ENCODE results near the gene PSMD11.

PSMD11 gene

DNA sequence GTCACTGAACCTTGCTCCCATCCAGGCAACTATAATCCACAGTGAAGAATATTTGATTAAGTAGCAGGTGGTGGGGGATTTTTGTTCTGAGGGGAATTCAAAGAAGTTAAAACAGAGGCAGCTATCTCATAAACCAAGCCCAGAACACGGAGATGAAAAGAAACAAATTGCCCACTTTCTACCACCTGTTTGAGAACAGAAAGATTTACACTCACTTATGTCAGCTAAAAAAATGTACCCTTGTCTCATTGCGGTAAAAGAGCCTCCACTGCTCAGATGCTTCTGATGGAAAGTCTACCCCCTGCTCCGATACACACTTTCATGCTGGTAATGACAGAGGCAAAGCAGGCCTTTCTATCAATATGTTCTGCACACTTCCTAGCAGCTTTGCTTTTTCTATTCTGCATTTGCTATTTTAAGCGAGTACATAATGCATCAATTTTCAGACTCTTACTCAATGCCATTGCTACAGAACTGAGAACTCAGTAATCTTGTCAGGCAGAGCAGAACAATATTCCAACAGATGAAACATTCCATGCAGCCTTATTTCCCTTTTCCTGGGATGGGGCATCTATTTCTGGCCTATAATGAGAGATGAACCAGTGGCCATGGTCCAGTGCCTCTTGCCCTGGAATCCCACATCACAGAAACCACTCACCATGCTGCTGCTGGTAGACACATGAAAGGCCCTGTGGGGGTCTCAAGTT is 71.5 kb downstream of the PSMD11 start:
- Histone ChIP-seq H3K9me3 (ENCODE audit: control insufficient read depth, insufficient read depth, low read depth, low read length) (no peaks in the 10 kb centered on the region), H3K4me1 (ENCODE audit: control insufficient read depth, insufficient read depth, low read length) (peaks cover 21% of the 10 kb centered on the region), H3K36me3 (ENCODE audit: control insufficient read depth in 2 of 2, insufficient read depth in 1 of 2, low read length in 2 of 2) (no peaks in the 10 kb centered on the region), H3K4me3 (ENCODE audit: low read depth, low read length) (no peak overlapping the region), H3K27ac (ENCODE audit: extremely low read depth, low read depth, low read length) (no peak overlapping the region)
- ChIA-PET CTCF (interaction anchor here (0.6 kb wide), 1 partner anchor 96 kb away, joined by 3 read pairs; no protein-coding TSS in a partner anchor), POLR2A (no interaction called here)
- TF ChIP-seq SETDB1 (IDR thresholded peaks at IDR 0.05; ENCODE audit: insufficient read length, low read length): no peak

- Histone ChIP-seq H3K36me3 (ENCODE audit: control insufficient read depth in 2 of 2, insufficient read depth in 1 of 2, low read length in 2 of 2) (no peaks in the 10 kb centered on the region), H3K9me3 (ENCODE audit: control insufficient read depth, insufficient read depth, low read depth, low read length) (no peaks in the 10 kb centered on the region), H3K4me3 (ENCODE audit: low read depth, low read length) (no peak overlapping the region), H3K4me1 (ENCODE audit: control insufficient read depth, insufficient read depth, low read length) (peaks cover 21% of the 10 kb centered on the region), H3K27ac (ENCODE audit: extremely low read depth, low read depth, low read length) (no peak overlapping the region)
- ChIA-PET POLR2A (no interaction called here), CTCF (no interaction called here)
- TF ChIP-seq ZNF211 (tag by site-specific recombination; IDR thresholded peaks at IDR 0.05; ENCODE audit: low read depth): no peak
- no peak for TF ChIP-seq ZNF600 (tag by site-specific recombination; IDR thresholded peaks at IDR 0.05)
- TF ChIP-seq ZNF785 (tag by site-specific recombination; IDR thresholded peaks at IDR 0.05): no peak
- TF ChIP-seq ZXDB (tag by site-specific recombination; IDR thresholded peaks at IDR 0.05): no peak
- no peak for TF ChIP-seq GLI2 (tag by site-specific recombination; IDR thresholded peaks at IDR 0.05; ENCODE audit: borderline replicate concordance, low read depth)
- no peak for TF ChIP-seq ZNF37A (tag by site-specific recombination; IDR thresholded peaks at IDR 0.05)
- TF ChIP-seq TSHZ1 (tag by site-specific recombination; IDR thresholded peaks at IDR 0.05; ENCODE audit: borderline replicate concordance): no peak
Observed at GRCh38 chr17:32516450-32516849, 72.1 kb downstream of the PSMD11 start.

GRCh38 chr17:32516940-32517701 is 72.8 kb downstream of the PSMD11 start:
- H3K9me3 ChIP-seq (ENCODE audit: control insufficient read depth, insufficient read depth, low read depth, low read length): no peaks in the 10 kb centered on the region
- ChIA-PET POLR2A (no interaction called here), CTCF (interaction anchor here (0.5 to 1.7 kb wide), 6 partner anchors 16 to 420 kb away, joined by 3 to 4 read pairs (median 3); partner anchors contain the start of genes CDK5R1 and MYO1D)
- H3K4me3 ChIP-seq (ENCODE audit: low read depth, low read length): no peak overlapping the region
- no peaks in the 10 kb centered on the region for H3K36me3 ChIP-seq (ENCODE audit: control insufficient read depth in 2 of 2, insufficient read depth in 1 of 2, low read length in 2 of 2)
- no peak overlapping the region for H3K27ac ChIP-seq (ENCODE audit: extremely low read depth, low read depth, low read length)
- H3K4me1 ChIP-seq (ENCODE audit: control insufficient read depth, insufficient read depth, low read length): peaks cover 21% of the 10 kb centered on the region
- TF ChIP-seq ZNF777 (tag by site-specific recombination; IDR thresholded peaks at IDR 0.05; ENCODE audit: borderline replicate concordance) (no peak), ZNF830 (tag by site-specific recombination; IDR thresholded peaks at IDR 0.05; ENCODE audit: low read depth) (no peak), ZNF23 (tag by site-specific recombination; IDR thresholded peaks at IDR 0.05; ENCODE audit: borderline replicate concordance) (no peak), EGR2 (tag by site-specific recombination; IDR thresholded peaks at IDR 0.05; ENCODE audit: low read depth) (no peak), ZNF664 (tag by site-specific recombination; IDR thresholded peaks at IDR 0.05) (no peak), ZBTB7A (tag by site-specific recombination; IDR thresholded peaks at IDR 0.05; ENCODE audit: low read depth) (no peak), ZNF366 (tag by site-specific recombination; conservative IDR thresholded peaks at IDR 0.05) (no peak), ZNF157 (tag by site-specific recombination; IDR thresholded peaks at IDR 0.05) (no peak), ZNF654 (tag by site-specific recombination; IDR thresholded peaks at IDR 0.05; ENCODE audit: low read depth) (no peak), ZNF548 (tag by site-specific recombination; IDR thresholded peaks at IDR 0.05) (no peak), ZNF16 (tag by site-specific recombination; IDR thresholded peaks at IDR 0.05; ENCODE audit: low read depth) (no peak), REST (tag by site-specific recombination; IDR thresholded peaks at IDR 0.05) (no peak), ZNF449 (tag by site-specific recombination; IDR thresholded peaks at IDR 0.05) (no peak), ZBTB17 (tag by site-specific recombination; IDR thresholded peaks at IDR 0.05) (no peak)
